AG04450 (cell line): Measurements from ENCODE around the gene TULP4. TPM values are rescaled to one million over a fixed set of nuclear protein-coding genes. Genes with fewer than 3 reads are reported as not detected.

Experiments
- CTCF ChIA-PET: fragments of 300-600, 350-600 bp; formaldehyde crosslinking; extraction: SDS; loops from one replicate; lab custom pipeline; 2022; ENCODE audit warnings: antibody characterized with exemption, inconsistent platforms; lab: Charles Lee
- POLR2A ChIA-PET: fragments of 350-600 bp; formaldehyde crosslinking; extraction: SDS; loops from one replicate; lab custom pipeline; 2021; ENCODE audit warnings: antibody characterized with exemption, inconsistent platforms; lab: Yijun Ruan, JAX
- DNase-seq: peaks from one replicate; pipeline ENCODE4 v3.0.0-alpha.2; 2011; ENCODE audit warnings: low read depth, low spot score
- H3K27ac ChIP-seq: one replicate; pipeline ENCODE4 v1.5.1; 2012; ENCODE audit warnings: low read depth, low read length, control low read depth
- H3K27me3 ChIP-seq: one replicate; pipeline ENCODE4 v1.6.0; 2012; ENCODE audit warnings: low read length; ENCODE audit not compliant: control insufficient read depth, insufficient read depth
- H3K4me3 ChIP-seq: 2 replicates; pipeline ENCODE4 v1.5.1; 2011; ENCODE audit warnings: mild to moderate bottlenecking, low read depth, low read length, control low read depth
- H3K9me3 ChIP-seq: 2 replicates; pipeline ENCODE4 v1.5.1; 2012; ENCODE audit warnings: low read length; ENCODE audit not compliant: control insufficient read depth, insufficient read depth
- polyA plus RNA-seq: library from polyadenylated mRNA; depleted of rRNA; stranded (reverse); fragments of >200 nt; gene quantifications from 2 replicates; pipeline ENCODE4 v1.2.3, GENCODE V29; 2011
- TF ChIP-seq, protein P1 (sequence below): IDR thresholded peaks from 2 replicates; pipeline ENCODE4 v1.5.1; 2011; ENCODE audit warnings: low read depth, low read length, control low read depth, inconsistent platforms

The TULP4 gene
- polyA plus RNA-seq, 1 experiment: 15.9 TPM

DNA sequence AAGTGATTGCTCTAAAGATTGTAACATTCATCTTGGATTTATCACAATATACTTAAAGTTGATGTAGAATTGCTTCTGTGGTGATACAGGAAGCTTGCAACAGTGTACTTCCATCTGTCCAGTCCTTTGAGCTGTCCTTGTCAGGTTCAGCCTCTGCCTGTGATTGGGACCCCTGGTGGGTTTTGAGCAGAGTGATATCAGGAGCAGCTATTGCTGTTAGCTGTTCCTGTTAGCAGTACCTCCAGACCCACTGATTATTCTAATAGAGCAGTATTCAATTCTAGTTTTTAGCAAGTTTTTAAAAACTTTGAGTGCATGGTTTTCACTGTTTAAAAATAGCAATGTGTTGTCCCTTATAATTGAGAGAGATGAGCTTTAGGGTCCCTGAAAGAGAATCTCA lies 48.8 kb downstream of the TULP4 start:
- Histone ChIP-seq H3K4me3 (no peak overlapping the region), H3K27me3 (no peaks in the 10 kb centered on the region), H3K27ac (no peak overlapping the region), H3K9me3 (peaks cover 4% of the 10 kb centered on the region; the same call in 1 of the 2 replicates)
- POLR2A ChIA-PET: no interaction called here
- no peak for DNase-seq
- TF ChIP-seq, protein P1, sequence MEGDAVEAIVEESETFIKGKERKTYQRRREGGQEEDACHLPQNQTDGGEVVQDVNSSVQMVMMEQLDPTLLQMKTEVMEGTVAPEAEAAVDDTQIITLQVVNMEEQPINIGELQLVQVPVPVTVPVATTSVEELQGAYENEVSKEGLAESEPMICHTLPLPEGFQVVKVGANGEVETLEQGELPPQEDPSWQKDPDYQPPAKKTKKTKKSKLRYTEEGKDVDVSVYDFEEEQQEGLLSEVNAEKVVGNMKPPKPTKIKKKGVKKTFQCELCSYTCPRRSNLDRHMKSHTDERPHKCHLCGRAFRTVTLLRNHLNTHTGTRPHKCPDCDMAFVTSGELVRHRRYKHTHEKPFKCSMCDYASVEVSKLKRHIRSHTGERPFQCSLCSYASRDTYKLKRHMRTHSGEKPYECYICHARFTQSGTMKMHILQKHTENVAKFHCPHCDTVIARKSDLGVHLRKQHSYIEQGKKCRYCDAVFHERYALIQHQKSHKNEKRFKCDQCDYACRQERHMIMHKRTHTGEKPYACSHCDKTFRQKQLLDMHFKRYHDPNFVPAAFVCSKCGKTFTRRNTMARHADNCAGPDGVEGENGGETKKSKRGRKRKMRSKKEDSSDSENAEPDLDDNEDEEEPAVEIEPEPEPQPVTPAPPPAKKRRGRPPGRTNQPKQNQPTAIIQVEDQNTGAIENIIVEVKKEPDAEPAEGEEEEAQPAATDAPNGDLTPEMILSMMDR: no peak
- CTCF ChIA-PET: interaction anchor here (1.0 kb wide), 1 partner anchor 21 kb away, joined by 3 read pairs; no protein-coding TSS in a partner anchor

DNA sequence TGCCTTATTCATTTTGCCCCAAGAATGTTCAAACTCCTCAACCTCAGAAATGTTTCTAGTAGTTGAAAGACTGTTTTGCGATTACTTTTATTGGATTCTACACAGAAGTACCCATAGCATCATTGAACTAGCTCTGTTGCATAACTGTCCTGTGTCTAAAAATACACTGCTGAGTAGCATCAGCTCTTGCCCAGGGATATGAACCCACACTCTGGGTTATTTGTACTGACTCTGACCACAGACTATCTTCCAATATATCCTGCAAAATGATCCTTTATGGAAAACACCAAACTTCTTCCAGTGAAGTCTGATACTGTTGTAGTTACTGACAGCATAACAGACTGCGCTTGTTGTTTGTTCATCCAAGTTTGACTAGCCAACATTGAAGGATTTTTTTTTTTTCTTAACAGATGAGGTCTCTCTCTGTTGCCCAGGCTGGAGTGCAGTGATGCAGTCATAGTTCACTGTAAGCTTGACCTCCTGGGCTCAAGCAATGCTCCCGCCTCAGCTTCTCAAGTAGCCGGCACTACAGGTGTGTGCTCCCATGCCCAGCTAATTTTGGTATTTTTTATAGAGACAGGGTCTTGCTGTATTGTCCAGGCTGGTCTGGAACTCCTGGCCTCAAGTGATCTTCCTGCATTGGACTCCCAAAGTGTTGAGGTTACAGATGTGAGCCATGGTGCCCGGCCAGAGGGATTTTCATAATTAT lies 49.9 kb downstream of the TULP4 start:
- no peak for DNase-seq
- TF ChIP-seq, protein P1: no peak
- ChIA-PET POLR2A (no interaction called here), CTCF (no interaction called here)
- H3K27me3 ChIP-seq: no peaks in the 10 kb centered on the region
- H3K27ac ChIP-seq: no peak overlapping the region
- H3K4me3 ChIP-seq: no peak overlapping the region
- H3K9me3 ChIP-seq: peaks cover 4% of the 10 kb centered on the region; the same call in 1 of the 2 replicates

GRCh38 chr6:158366363-158366762 lies 54.1 kb downstream of the TULP4 start:
- TF ChIP-seq, protein P1: no peak
- ChIA-PET CTCF (interaction anchor here (0.7 to 0.8 kb wide), 2 partner anchors 114 to 239 kb away, joined by 3 to 6 read pairs; no protein-coding TSS in a partner anchor), POLR2A (no interaction called here)
- Histone ChIP-seq H3K27me3 (no peaks in the 10 kb centered on the region), H3K4me3 (no peak overlapping the region), H3K27ac (no peak overlapping the region), H3K9me3 (peaks cover 4% of the 10 kb centered on the region; the same call in 1 of the 2 replicates)
- DNase-seq: no peak

- H3K27ac ChIP-seq: no peak overlapping the region
- no peak overlapping the region for H3K4me3 ChIP-seq
- TF ChIP-seq, protein P1: no peak
- peaks cover 4% of the 10 kb centered on the region; the same call in 1 of the 2 replicates for H3K9me3 ChIP-seq
- CTCF ChIA-PET: interaction anchor here (0.6 kb wide), 2 partner anchors 120 to 151 kb away, joined by 3 to 7 read pairs; no protein-coding TSS in a partner anchor
- H3K27me3 ChIP-seq: no peaks in the 10 kb centered on the region
- POLR2A ChIA-PET: interaction anchor here (0.6 kb wide), 2 partner anchors 120 to 184 kb away, joined by 3 to 4 read pairs; no protein-coding TSS in a partner anchor
- no peak for DNase-seq
These were observed 55.6 kb downstream of the TULP4 start for GRCh38 chr6:158367816-158368215.

GRCh38 chr6:158369241-158369640 lies 57.0 kb downstream of the TULP4 start:
- Histone ChIP-seq H3K4me3 (no peak overlapping the region), H3K27me3 (no peaks in the 10 kb centered on the region), H3K27ac (no peak overlapping the region), H3K9me3 (peaks cover 4% of the 10 kb centered on the region; the same call in 1 of the 2 replicates)
- ChIA-PET POLR2A (no interaction called here), CTCF (no interaction called here)
- TF ChIP-seq, protein P1: no peak
- DNase-seq: no peak
